ENCODE measurements around the gene KRT3. TPM values are rescaled to one million over a fixed set of nuclear protein-coding genes. Genes with fewer than 3 reads are reported as not detected.
"Not testable (repeated sequence)": the region's sequence is repeated elsewhere in the genome, so short reads cannot be mapped to it uniquely, and the experiment has no call there.

KRT3 gene
- total RNA-seq, 1 donor from 2014 or later: not detected

DNA sequence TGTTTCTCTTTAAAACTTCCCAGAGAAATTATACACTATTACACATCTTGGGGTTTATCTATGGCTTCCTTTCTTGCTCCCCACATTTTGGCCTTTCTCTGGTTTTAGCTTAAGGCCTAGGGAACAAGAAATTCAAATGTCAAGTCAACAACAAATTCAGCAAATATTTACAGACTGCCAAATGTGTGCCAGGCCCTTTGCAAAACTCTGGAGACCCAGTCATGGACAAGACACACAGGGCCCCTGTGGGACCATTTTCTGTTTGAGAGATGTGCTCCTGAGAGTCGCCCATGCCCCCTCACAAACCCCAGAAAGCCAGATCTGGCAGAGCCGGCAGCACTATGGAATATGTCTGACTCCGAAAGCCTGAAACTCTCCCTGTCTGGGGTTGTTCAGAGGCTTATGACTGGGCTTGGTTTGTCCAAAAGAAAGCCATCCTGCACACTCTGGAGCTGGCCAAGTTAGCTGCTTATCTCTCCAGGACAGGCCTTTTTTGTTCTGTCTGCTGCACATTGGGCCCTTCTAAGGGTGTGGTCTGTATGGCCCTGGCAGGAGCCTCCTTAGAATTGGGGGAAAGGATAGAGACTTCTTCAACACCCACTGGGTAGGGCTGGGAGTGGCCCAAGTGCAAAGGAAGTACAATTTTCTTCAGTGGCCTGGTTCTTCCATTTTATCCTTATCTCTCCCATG, 1.1 kb upstream of the KRT3 start:
- no peak for TF ChIP-seq CTCF (IDR thresholded peaks at IDR 0.05; ENCODE audit: unreplicated experiment)
- no peak overlapping the region for H3K27ac Mint-ChIP-seq (ENCODE audit: unreplicated experiment)
- peaks cover 2% of the 10 kb centered on the region for H3K27me3 Mint-ChIP-seq (ENCODE audit: unreplicated experiment)
- no peak for DNase-seq (ENCODE audit: low spot score)
- H3K4me3 Mint-ChIP-seq (ENCODE audit: unreplicated experiment): no peak overlapping the region
- H3K36me3 Mint-ChIP-seq (ENCODE audit: low read depth, unreplicated experiment): no peaks in the 10 kb centered on the region
- no peaks in the 10 kb centered on the region for H3K4me1 Mint-ChIP-seq (ENCODE audit: unreplicated experiment)
- no peaks in the 10 kb centered on the region for H3K9me3 Mint-ChIP-seq (ENCODE audit: unreplicated experiment)

- no peak for DNase-seq (ENCODE audit: low spot score)
Measured at GRCh38 chr12:52796429-52796794, 495 bp upstream of the KRT3 start.

GRCh38 chr12:52795332-52795674, 614 bp downstream of the KRT3 start:
- H3K36me3 Mint-ChIP-seq (ENCODE audit: low read depth, unreplicated experiment); H3K27ac Mint-ChIP-seq (ENCODE audit: unreplicated experiment); H3K9me3 Mint-ChIP-seq (ENCODE audit: unreplicated experiment); H3K4me1 Mint-ChIP-seq (ENCODE audit: unreplicated experiment); H3K27me3 Mint-ChIP-seq (ENCODE audit: unreplicated experiment); H3K4me3 Mint-ChIP-seq (ENCODE audit: unreplicated experiment); DNase-seq (ENCODE audit: low spot score): not testable (repeated sequence)

More at GRCh38 chr12:52796429-52796794, 495 bp upstream of the KRT3 start:
- TF ChIP-seq CTCF (IDR thresholded peaks at IDR 0.05; ENCODE audit: unreplicated experiment): no peak
- Mint-ChIP-seq H3K36me3 (ENCODE audit: low read depth, unreplicated experiment) (no peaks in the 10 kb centered on the region), H3K27me3 (ENCODE audit: unreplicated experiment) (peaks cover 2% of the 10 kb centered on the region), H3K4me3 (ENCODE audit: unreplicated experiment) (no peak overlapping the region), H3K9me3 (ENCODE audit: unreplicated experiment) (no peaks in the 10 kb centered on the region), H3K27ac (ENCODE audit: unreplicated experiment) (no peak overlapping the region), H3K4me1 (ENCODE audit: unreplicated experiment) (no peaks in the 10 kb centered on the region)

- Mint-ChIP-seq H3K27me3 (ENCODE audit: unreplicated experiment) (peaks cover 2% of the 10 kb centered on the region), H3K36me3 (ENCODE audit: low read depth, unreplicated experiment) (no peaks in the 10 kb centered on the region), H3K9me3 (ENCODE audit: unreplicated experiment) (no peaks in the 10 kb centered on the region), H3K4me1 (ENCODE audit: unreplicated experiment) (no peaks in the 10 kb centered on the region), H3K27ac (ENCODE audit: unreplicated experiment) (no peak overlapping the region), H3K4me3 (ENCODE audit: unreplicated experiment) (no peak overlapping the region)
- no peak for TF ChIP-seq CTCF (IDR thresholded peaks at IDR 0.05; ENCODE audit: unreplicated experiment)
- DNase-seq (ENCODE audit: low spot score): no peak
Measured at GRCh38 chr12:52794479-52795331, 1.2 kb downstream of the KRT3 start.

DNA sequence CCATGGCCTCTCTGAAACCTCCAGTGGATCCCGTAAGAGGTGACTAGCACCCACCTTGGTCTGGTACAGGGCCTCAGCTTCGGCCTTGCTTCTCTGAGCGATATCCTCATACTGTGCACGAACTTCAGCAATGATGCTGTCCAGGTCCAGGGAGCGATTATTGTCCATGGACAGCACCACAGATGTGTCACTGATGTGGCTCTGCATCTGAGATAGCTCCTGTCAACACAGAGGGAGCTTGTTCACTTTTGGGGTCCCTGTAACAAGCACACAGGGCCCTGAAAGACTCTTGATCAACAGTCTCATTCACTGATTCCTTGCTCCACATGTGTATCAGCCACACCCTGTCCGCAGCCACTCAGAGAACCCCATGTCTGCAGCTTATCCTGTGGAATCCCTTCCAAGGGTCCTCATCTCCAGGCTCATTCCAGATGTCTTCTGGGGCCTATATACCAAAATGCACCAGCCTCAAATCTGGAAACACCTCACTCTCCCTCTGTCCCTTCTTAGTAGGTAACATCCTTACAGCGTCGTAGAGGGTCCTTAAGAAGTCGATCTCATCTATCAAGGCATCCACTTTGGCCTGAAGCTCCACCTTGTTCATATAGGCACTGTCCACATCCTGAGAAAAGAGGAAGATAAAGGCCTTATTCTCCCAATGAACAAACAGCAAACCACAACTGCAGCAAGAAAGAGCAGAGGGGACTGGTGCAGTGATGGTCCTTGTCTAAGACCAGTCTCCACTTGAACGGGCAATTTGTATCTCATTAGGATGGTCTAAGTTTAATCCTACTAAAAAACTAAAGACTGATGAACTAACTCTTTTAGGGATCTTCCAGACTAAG, 3.5 kb downstream of the KRT3 start:
- Mint-ChIP-seq H3K9me3 (ENCODE audit: unreplicated experiment) (no peaks in the 10 kb centered on the region), H3K27me3 (ENCODE audit: unreplicated experiment) (peaks cover 5% of the 10 kb centered on the region), H3K4me3 (ENCODE audit: unreplicated experiment) (no peak overlapping the region), H3K27ac (ENCODE audit: unreplicated experiment) (no peak overlapping the region), H3K36me3 (ENCODE audit: low read depth, unreplicated experiment) (no peaks in the 10 kb centered on the region), H3K4me1 (ENCODE audit: unreplicated experiment) (no peaks in the 10 kb centered on the region)
- DNase-seq (ENCODE audit: low spot score): no peak
- TF ChIP-seq CTCF (IDR thresholded peaks at IDR 0.05; ENCODE audit: unreplicated experiment): no peak
